ENCODE data around the gene CAMK2D.

GRCh38 chr4:113711883-113712662 is 49.5 kb downstream of the CAMK2D start:
- TF ChIP-seq CTCF (IDR thresholded peaks at IDR 0.05; ENCODE audit: low read depth, low read length, missing input control) (no peak), EGR1 (IDR thresholded peaks at IDR 0.05; ENCODE audit: low read depth in 2 of 2) (no peak), GABPA (IDR thresholded peaks at IDR 0.05 in 1 of 2, conservative IDR thresholded peaks at IDR 0.05 in 1 of 2) (no peak), SP1 (IDR thresholded peaks at IDR 0.05) (no peak), MAX (IDR thresholded peaks at IDR 0.05) (no peak), YY1 (IDR thresholded peaks at IDR 0.05) (no peak), ATF3 (IDR thresholded peaks at IDR 0.05) (no peak), RXRA (IDR thresholded peaks at IDR 0.05) (no peak), JUND (IDR thresholded peaks at IDR 0.05) (no peak), RAD21 (IDR thresholded peaks at IDR 0.05) (no peak)
- TF ChIP-seq, protein P1, sequence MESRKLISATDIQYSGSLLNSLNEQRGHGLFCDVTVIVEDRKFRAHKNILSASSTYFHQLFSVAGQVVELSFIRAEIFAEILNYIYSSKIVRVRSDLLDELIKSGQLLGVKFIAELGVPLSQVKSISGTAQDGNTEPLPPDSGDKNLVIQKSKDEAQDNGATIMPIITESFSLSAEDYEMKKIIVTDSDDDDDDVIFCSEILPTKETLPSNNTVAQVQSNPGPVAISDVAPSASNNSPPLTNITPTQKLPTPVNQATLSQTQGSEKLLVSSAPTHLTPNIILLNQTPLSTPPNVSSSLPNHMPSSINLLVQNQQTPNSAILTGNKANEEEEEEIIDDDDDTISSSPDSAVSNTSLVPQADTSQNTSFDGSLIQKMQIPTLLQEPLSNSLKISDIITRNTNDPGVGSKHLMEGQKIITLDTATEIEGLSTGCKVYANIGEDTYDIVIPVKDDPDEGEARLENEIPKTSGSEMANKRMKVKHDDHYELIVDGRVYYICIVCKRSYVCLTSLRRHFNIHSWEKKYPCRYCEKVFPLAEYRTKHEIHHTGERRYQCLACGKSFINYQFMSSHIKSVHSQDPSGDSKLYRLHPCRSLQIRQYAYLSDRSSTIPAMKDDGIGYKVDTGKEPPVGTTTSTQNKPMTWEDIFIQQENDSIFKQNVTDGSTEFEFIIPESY (IDR thresholded peaks at IDR 0.05), result no peak
- TF ChIP-seq, protein P2, sequence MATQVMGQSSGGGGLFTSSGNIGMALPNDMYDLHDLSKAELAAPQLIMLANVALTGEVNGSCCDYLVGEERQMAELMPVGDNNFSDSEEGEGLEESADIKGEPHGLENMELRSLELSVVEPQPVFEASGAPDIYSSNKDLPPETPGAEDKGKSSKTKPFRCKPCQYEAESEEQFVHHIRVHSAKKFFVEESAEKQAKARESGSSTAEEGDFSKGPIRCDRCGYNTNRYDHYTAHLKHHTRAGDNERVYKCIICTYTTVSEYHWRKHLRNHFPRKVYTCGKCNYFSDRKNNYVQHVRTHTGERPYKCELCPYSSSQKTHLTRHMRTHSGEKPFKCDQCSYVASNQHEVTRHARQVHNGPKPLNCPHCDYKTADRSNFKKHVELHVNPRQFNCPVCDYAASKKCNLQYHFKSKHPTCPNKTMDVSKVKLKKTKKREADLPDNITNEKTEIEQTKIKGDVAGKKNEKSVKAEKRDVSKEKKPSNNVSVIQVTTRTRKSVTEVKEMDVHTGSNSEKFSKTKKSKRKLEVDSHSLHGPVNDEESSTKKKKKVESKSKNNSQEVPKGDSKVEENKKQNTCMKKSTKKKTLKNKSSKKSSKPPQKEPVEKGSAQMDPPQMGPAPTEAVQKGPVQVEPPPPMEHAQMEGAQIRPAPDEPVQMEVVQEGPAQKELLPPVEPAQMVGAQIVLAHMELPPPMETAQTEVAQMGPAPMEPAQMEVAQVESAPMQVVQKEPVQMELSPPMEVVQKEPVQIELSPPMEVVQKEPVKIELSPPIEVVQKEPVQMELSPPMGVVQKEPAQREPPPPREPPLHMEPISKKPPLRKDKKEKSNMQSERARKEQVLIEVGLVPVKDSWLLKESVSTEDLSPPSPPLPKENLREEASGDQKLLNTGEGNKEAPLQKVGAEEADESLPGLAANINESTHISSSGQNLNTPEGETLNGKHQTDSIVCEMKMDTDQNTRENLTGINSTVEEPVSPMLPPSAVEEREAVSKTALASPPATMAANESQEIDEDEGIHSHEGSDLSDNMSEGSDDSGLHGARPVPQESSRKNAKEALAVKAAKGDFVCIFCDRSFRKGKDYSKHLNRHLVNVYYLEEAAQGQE (IDR thresholded peaks at IDR 0.05), result no peak
